Measurements from ENCODE around the gene ZNF177.

- TF ChIP-seq CTCF (IDR thresholded peaks at IDR 0.05) (no peak), POLR2A (IDR thresholded peaks at IDR 0.05) (no peak), EP300 (IDR thresholded peaks at IDR 0.05) (no peak)
Observed at GRCh38 chr19:9342610-9343304, 20.1 kb upstream of the ZNF177 start.
